Astrocyte of the hippocampus (primary cell): Measurements from ENCODE around the gene IFNG.
A peak's percentile ranks its signal among the peaks of the same experiment; 100 is the strongest.
"Not testable (repeated sequence)": the region's sequence is repeated elsewhere in the genome, so short reads cannot be mapped to it uniquely, and the experiment has no call there.

Source experiments
- DNase-seq: peaks from one replicate; pipeline ENCODE4 v3.0.0; 2011; ENCODE audit warnings: low read depth, low spot score

The IFNG gene

GRCh38 chr12:68159681-68160304 lies at the start of gene IFNG:
IFNG (minus strand) TSS chr12:68159740; CDS start chr12:68159615, 125 bp downstream.
- DNase-seq, result no peak

GRCh38 chr12:68209048-68209728 lies 49.6 kb upstream of the IFNG start:
- DNase-seq, result not testable (repeated sequence)

- no peak for DNase-seq
These were observed 47.7 kb upstream of the IFNG start for GRCh38 chr12:68207276-68207675.

- no peak for DNase-seq
These were observed 46.9 kb upstream of the IFNG start for GRCh38 chr12:68206446-68206845.

- no peak for DNase-seq
These were observed 43.9 kb upstream of the IFNG start for GRCh38 chr12:68203460-68203875.

GRCh38 chr12:68200854-68201253 lies 41.3 kb upstream of the IFNG start:
- peak; percentile 72 for DNase-seq

GRCh38 chr12:68199127-68199526 lies 39.6 kb upstream of the IFNG start:
- no peak for DNase-seq

GRCh38 chr12:68198507-68199086 lies 39.1 kb upstream of the IFNG start:
- DNase-seq, result no peak

GRCh38 chr12:68190301-68190700 lies 30.8 kb upstream of the IFNG start:
- DNase-seq, result no peak

GRCh38 chr12:68189821-68190242 lies 30.3 kb upstream of the IFNG start:
- DNase-seq, result peak; percentile 74

GRCh38 chr12:68185598-68185997 lies 26.1 kb upstream of the IFNG start:
- DNase-seq, result no peak

- DNase-seq, result peak; percentile 16
These were observed 21.5 kb upstream of the IFNG start for GRCh38 chr12:68180792-68181744.

GRCh38 chr12:68178774-68179439 lies 19.4 kb upstream of the IFNG start:
- no peak for DNase-seq

- no peak for DNase-seq
These were observed 18.6 kb upstream of the IFNG start for GRCh38 chr12:68178184-68178583.

GRCh38 chr12:68177562-68177961 lies 18.0 kb upstream of the IFNG start:
- DNase-seq, result no peak

GRCh38 chr12:68176257-68176656 lies 16.7 kb upstream of the IFNG start:
- DNase-seq, result peak; percentile 50

GRCh38 chr12:68175557-68176061 lies 16.1 kb upstream of the IFNG start:
- DNase-seq, result peak; percentile 16

- DNase-seq, result not testable (repeated sequence)
These were observed 15.2 kb upstream of the IFNG start for GRCh38 chr12:68174761-68175160.

GRCh38 chr12:68173792-68174191 lies 14.3 kb upstream of the IFNG start:
- no peak for DNase-seq

- no peak for DNase-seq
These were observed 11.2 kb upstream of the IFNG start for GRCh38 chr12:68170726-68171125.
